ENCODE results near the gene HELLS.
"Not testable (repeated sequence)": the region's sequence is repeated elsewhere in the genome, so short reads cannot be mapped to it uniquely, and the experiment has no call there.

HELLS gene

DNA sequence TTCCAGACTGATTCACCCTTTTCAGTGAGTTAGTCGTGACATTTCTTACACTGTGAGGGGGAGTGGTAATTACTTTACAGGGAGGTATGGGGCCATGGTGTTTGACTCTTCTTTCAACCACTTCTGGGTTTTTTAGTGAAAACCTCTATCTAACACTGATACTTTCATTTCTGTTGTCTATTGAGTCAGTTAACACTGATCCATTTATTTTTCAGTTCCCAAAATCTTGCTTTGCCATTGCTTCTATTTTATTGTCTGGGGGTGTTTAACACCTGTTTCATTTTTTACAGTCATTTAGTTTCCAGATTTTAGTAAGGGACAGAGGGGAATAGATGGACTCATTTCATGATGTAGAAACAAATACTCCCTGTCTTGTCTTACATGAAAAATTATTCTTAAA lies 61.5 kb downstream of the HELLS start:
- DNase-seq (ENCODE audit: low read depth in 3 of 3) = no peak

DNA sequence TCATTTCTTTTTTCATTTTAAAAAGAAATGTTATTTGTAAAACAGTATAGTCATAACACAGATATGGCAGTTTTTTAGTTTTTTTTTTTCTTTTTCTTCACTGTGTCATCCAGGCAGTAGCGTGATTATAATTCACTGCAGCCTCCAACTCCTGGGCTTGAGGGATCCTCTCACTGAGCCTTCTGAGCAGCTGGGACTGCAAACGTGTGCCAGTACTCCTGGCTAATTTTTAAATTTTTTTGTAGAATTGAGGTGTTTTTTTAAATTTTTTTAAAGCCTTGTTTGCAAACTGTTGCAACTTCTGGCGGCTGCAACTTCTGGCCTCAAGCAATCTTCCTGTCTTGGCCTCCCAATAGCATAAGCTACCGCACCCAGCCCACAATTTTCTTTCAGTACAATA lies 63.0 kb downstream of the HELLS start:
- no peak for DNase-seq (ENCODE audit: low read depth in 3 of 3)

DNA sequence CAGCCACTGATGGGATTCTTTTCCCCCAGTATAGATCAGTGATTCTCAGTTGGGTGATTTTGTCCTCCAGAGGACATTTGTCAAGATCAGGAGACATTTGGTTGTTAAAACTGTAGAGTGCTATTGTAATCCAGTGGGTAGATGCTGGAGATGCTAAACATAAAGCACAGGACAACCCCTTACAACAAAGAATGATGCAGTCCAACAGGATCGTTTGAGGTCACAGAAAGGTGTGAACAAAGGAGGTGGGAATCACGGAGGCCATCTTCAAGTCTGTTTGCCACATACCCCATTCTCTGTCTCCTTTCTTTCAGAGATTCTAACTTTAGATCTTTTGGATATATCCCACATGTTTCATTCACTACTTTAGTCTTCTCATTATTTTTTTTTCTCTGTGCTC lies 69.0 kb downstream of the HELLS start:
- DNase-seq (ENCODE audit: low read depth in 3 of 3) = no peak

DNA sequence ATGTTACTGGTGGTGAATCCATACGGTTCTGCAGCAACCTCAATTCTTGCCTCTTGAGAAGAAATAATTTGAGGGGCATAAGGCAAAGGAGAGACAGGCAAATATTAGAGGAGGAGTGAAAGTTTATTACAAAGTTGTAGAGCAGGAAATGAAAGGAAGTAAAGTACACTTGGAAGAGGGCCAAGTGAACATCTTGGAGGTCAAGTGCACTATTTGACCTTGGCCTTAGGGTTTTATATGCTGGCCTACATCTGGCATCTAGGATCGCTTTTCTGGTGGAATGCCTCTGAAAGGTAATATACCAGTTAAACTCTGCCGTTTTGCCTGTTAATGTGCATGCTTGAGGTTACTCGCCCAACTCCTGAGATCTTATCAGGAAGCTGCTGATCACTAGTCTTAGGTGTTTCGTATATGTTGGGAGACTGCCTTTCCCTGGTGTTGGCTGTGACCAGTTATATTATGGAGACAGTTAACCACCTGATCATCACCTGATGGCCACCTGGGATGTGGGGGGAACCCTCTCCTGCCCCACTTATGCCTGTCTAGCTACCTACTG lies 71.9 kb downstream of the HELLS start:
- no peak for DNase-seq (ENCODE audit: low read depth in 3 of 3)

DNA sequence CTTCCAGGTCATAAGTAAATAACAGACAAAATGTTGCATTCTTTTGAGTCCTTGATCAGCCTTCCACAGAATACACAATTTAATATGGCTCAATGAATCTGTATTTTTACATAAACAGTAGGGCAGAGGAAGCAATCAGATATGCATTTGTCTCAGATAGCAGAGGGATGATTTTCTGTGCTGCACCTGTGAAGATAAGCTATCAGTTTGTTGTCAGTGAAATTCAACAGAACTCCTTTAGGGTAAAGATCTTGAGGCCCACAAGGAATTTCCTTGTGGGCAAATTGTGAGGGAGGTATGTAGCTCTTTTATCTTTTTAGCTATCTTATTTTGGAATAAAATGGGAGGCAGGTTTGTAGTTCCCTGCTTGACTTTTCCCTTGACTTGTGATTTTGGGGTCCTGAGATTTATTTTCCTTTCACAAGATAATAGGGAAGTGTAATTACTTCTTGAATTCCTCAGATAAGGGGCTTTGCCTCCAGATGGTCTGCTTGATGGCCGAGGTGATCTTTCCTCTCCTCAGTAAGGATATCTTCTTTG lies 77.1 kb downstream of the HELLS start:
- no peak for DNase-seq (ENCODE audit: low read depth in 3 of 3)

DNA sequence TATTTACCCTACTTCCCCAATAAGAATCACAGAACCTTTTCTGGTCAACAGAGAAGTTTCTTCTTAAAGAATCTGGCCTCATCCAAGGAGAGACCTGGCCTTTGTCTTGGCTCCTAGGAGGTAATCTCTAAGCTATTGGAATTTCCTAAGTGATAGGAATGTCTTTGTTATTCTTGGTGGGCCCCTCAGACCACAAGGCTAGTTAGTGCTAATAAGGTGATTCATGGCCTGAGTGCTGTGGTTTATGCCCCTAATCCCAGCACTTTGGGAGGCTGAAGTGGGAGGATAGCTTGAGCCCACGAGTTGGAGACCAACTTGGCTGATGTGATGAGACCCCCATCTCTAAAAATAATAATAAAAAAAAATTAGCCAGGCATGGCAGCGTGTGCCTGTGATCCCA lies 78.0 kb downstream of the HELLS start:
- DNase-seq (ENCODE audit: low read depth in 3 of 3) = no peak

DNA sequence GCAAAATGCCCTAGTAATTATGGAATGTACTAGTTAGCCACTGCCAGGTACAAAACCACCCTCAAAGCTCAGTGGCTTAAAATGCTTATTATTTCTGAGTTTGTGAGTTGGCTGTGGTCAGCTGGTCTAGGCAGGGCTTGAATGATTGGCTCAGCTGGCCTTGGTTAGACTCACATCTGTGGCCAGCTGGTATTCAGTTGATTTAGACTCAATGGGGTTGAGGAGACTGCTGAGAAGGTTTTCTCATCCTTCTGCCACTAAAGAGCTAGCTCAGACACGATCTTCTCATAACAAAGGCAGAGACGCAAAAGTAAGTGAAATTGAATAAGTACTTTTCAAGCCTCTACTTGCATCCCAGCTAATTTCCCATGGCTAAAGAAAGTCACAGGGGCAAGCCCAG lies 80.9 kb downstream of the HELLS start:
- no peak for DNase-seq (ENCODE audit: low read depth in 3 of 3)

DNA sequence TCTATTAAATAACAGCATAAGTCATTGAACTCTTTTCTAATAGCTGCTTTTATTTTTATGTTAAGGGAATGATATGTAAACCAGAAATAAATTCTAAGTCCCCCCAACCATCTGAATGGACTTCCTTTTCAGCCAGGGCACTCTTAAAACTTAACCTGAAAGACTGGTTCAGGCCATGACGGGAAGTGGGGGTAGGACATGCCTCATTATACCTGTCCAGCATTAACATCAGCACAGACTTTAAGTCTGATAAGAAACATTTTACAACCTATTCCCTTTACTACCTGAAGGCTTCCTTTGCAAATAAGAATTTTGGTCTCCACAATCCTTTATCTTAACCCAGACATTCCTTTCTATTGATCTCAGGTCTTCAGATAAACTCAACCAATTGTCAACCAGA lies 81.9 kb downstream of the HELLS start:
- no peak for DNase-seq (ENCODE audit: low read depth in 3 of 3)

DNA sequence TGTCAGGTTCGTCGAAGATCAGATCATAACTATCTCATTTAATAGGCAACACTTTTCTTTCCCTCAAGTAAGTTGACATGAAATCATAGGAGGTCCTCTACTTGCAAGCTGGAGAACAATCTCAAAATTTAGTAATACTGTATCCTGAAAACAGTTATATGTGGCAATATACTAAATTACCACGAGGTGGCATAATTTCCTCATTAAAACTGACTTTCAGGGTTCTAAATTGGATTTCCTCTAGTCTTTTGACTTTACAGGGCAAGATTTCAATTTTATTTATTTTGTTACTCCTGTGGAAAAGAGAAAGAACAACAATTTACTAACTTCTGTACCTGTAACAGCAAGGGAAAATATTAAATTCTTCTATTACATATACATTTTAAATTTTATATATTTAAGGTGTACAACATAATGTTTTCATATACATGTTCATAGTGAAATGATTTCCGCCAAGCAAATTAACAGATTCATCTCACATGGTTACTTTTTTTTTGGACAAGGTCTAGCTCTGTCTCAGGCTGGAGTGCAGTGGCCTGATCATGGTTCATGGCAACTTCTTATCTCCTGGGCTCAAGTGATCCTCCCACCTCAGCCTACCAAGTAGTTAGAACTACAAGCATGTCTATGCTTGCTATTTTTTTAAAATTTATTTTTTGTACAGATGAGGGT lies 84.6 kb downstream of the HELLS start:
- DNase-seq (ENCODE audit: low read depth in 3 of 3) = no peak

DNA sequence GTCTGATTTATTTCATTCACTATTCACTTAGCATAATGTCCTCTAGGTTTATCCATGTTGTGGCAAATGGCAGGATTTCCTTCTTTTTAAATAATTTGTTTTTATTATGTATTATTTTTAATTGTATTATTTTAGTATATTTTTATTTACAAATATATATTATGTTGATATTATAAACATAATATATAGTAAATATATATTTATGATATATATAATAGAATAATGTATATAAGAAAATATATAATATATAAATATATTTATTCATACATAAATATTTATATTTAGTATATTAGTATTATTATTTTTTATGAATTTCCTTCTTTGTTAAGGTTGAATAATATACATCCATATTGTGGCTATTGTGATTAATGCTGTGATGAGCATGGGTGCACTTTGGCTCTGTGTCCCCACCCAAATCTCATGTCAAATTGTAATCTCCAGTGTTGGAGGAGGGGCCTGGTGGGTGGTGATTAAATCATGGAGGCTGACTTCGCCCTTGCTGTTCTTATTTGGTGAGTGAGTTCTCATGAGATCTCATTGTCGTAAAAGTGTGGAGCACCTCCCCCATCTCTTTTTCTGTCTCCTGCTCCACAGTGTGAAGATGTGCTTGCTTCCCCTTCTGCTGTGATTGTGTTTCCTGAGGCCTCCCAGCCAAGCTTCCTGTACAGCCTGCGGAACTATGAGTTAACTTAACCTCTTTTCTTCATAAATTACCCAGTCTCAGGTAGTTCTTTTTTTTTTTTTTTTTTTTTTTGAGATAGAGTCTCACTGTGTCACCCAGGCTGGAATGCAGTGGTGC lies 85.7 kb downstream of the HELLS start:
- no peak for DNase-seq (ENCODE audit: low read depth in 3 of 3)

DNA sequence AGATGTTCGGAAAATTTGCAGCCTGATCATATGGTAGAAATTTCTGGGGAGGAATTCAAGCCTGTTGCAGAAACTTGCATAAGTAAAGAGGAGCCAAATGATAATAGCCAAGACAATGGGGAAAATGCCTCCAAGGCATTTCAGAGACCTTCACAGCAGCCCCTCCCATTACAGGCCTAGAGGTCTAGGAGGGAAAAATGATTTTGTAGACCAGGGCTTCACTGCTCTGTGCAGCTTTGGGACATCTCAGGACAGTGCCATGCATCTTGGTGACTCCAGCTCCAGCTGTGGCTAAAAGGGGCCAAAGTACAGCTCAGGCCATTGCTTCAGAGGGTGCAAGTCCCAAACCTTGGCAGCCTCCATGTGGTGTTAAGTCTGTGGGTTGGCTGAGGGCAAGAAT lies 87.4 kb downstream of the HELLS start:
- DNase-seq (ENCODE audit: low read depth in 3 of 3) = no peak

DNA sequence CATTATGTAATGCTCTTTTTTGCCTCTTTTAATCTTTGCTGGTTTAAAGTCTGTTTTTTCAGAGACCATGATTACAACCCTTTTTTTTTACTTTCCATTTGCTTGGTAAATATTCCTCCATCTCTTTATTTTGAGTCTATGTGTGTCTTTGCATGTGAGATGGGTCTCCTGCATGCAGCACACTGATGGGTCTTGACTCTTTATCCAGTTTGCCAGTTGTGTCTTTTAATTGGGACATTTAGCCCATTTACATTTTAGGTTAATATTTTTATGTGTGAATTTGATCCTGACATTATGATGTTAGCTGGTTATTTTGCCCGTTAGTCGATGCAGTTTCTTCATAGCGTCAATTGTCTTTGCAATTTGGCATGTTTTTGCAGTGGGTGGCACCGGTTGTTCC lies 92.5 kb downstream of the HELLS start:
- DNase-seq (ENCODE audit: low read depth in 3 of 3) = not testable (repeated sequence)

DNA sequence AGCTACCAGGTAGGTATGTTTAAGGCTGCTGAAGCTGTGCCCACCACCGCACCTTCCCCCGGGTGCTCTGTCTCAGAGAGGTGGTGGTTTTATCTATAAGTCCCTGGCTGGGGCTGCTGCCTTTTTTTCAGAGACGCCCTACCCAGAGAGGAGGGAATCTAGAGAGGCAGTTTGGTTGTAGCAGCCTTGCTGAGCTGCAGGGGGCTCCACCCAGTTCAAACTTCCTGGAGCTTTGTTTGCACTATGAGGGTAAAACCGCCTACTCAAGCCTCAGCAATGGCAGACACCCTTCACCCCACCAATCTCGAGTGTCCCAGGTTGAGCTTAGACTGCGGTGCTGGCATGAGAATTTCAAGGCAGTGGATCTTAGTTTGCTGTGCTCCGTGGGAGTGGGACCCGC lies 94.3 kb downstream of the HELLS start:
- DNase-seq (ENCODE audit: low read depth in 3 of 3) = no peak

DNA sequence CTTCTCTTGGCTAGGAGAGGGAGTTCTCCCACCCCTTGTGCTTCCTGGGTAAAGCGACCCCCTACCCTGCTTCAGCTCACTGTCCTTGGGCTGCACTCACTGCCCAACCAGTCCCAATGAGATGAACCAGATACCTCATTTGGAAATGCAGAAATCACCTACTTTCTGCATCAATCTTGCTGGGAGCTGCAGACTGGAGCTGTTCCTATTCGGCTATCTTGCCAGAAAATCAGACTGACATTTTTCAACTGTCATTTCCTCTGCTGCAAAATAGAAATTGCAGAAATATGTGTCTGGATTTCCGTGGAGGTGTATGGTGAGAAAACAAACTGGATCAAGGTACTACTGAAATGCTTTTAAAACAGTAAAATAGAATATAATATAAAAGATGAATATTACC lies 95.0 kb downstream of the HELLS start:
- DNase-seq (ENCODE audit: low read depth in 3 of 3) = no peak

DNA sequence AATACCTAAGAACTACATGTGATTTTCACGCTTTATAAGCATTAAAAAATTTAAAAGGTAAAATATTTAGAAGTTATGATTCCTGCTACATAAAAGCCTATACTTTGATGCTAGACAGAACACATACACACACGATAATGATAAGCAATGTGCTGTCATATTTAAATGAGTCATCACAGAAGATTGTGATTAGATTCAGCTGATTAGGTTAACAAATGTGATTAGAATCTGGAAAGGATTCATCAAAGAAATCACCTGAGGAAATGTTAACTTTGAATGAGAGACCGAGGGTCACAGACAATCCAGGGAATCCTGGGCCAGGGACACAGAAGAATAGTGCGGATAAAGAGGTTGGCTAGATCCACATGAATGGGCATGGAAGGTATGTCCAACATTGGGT lies 95.9 kb downstream of the HELLS start:
- no peak for DNase-seq (ENCODE audit: low read depth in 3 of 3)

DNA sequence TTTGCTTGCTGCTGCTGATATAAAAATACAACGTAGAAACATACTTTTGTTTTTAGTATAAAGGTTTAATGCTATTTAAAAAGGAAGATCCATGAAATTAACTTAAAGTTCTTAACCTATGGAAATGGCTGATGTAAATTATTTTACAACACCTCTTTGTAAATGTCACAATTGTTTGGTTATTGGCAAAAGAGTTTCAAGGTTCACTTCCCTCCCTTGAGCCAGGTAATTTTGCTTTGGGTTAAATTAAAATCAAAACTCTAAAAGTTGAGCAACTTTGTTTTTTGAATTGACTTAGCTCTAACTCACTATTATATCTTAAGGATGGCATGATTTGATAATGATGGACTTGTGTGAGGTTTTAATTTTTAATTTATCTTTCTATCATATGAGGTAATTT lies 98.8 kb downstream of the HELLS start:
- DNase-seq (ENCODE audit: low read depth in 3 of 3) = no peak

DNA sequence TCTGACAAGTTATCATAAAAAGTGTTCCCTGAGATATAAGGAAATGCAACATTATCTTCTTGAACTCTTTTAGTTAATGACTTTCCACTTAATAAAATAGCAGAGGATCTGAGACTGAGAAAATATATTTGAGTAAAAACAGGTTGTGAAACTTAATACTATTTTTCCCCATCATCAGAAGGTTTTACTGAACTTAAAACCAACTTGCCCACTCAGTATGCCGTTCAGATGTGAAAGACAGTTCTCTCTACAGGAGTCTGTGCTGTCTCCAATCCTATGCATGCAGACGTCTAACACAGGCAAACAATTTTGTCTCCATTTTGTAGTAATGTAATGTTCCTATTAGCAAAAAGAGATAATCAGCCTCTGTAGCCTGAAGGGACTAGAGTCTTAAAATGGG lies 99.7 kb downstream of the HELLS start:
- no peak for DNase-seq (ENCODE audit: low read depth in 3 of 3)
